GM12878 (cell line): ENCODE results near the gene GH1.

ENCODE experiments used
- CTCF ChIP-seq, 3 experiments: IDR thresholded peaks in 2 of 3; conservative IDR thresholded peaks in 1 of 3; 2 replicates each; pipeline ENCODE4 v1.5.1; 2011; ENCODE audit warnings: low read depth in 3 of 3, low read length in 3 of 3, mild to moderate bottlenecking in 3 of 3, control low read depth in 2 of 3, moderate library complexity in 2 of 3, inconsistent platforms in 1 of 3, mixed read lengths in 1 of 3; ENCODE audit not compliant: control insufficient read depth in 2 of 3, insufficient read depth in 1 of 3; ENCODE audit errors: extremely low read depth in 1 of 3
- PBX3 ChIP-seq: IDR thresholded peaks from 2 replicates; pipeline ENCODE4 v1.6.1; 2011; ENCODE audit warnings: mild to moderate bottlenecking, low read depth, low read length, moderate library complexity; ENCODE audit not compliant: insufficient replicate concordance
- SMC3 ChIP-seq: IDR thresholded peaks from 2 replicates; pipeline ENCODE4 v1.6.1; 2011; ENCODE audit warnings: low read length, improper control_type of control experiment, borderline replicate concordance
- TCF7 ChIP-seq: IDR thresholded peaks from 2 replicates; pipeline ENCODE4 v1.6.1; 2014; ENCODE audit warnings: antibody characterized with exemption, borderline replicate concordance
- ZBTB33 ChIP-seq: fragments of 450-650 bp; IDR thresholded peaks from 2 replicates; pipeline ENCODE4 v1.6.1; 2017; ENCODE audit warnings: mild to moderate bottlenecking
- ZNF592 ChIP-seq: fragments of 450-650 bp; IDR thresholded peaks from 2 replicates; pipeline ENCODE4 v1.6.1; 2017; ENCODE audit warnings: mild to moderate bottlenecking, moderate library complexity

GRCh38 chr17:63947711-63948330, 29.2 kb upstream of the GH1 start:
- TF ChIP-seq ZBTB33 (no peak), TCF7 (no peak), SMC3 (no peak), CTCF (IDR thresholded peaks at IDR 0.05 in 2 of 3, conservative IDR thresholded peaks at IDR 0.05 in 1 of 3; ENCODE audit: control insufficient read depth in 2 of 3, extremely low read depth in 1 of 3, insufficient read depth in 1 of 3, low read depth in 3 of 3, low read length in 3 of 3) (no peak), ZNF592 (no peak), PBX3 (no peak)
